Suprapubic skin (tissue), 4 donors: Measurements from ENCODE around the gene ITK.

ENCODE experiments used
- EP300 ChIP-seq: sonication (generic); formaldehyde crosslinking; IDR thresholded peaks from one replicate; pipeline ENCODE4 v1.6.1; 2017; ENCODE audit warnings: antibody characterized with exemption
- POLR2A ChIP-seq, 2 donors: fragments of 450-650 bp; IDR thresholded peaks; one replicate each; pipeline ENCODE4 v1.6.1; 2017; ENCODE audit warnings: antibody characterized with exemption in 2 of 2, mild to moderate bottlenecking in 2 of 2, moderate library complexity in 2 of 2
- POLR2AphosphoS5 ChIP-seq, 3 donors: sonication (generic); formaldehyde crosslinking; IDR thresholded peaks; one replicate each; pipeline ENCODE4 v1.6.1; 2017; ENCODE audit warnings: antibody characterized with exemption in 3 of 3
- TF ChIP-seq, protein P1 (sequence below), 2 donors: fragments of 200-600 bp in 1 of 2; fragments of 450-650 bp in 1 of 2; sonication (generic) in 1 of 2; IDR thresholded peaks; one replicate each; pipeline ENCODE4 v1.5.1; 2016 to 2019; ENCODE audit warnings: antibody characterized with exemption in 2 of 2, mild to moderate bottlenecking in 1 of 2, moderate library complexity in 1 of 2

DNA sequence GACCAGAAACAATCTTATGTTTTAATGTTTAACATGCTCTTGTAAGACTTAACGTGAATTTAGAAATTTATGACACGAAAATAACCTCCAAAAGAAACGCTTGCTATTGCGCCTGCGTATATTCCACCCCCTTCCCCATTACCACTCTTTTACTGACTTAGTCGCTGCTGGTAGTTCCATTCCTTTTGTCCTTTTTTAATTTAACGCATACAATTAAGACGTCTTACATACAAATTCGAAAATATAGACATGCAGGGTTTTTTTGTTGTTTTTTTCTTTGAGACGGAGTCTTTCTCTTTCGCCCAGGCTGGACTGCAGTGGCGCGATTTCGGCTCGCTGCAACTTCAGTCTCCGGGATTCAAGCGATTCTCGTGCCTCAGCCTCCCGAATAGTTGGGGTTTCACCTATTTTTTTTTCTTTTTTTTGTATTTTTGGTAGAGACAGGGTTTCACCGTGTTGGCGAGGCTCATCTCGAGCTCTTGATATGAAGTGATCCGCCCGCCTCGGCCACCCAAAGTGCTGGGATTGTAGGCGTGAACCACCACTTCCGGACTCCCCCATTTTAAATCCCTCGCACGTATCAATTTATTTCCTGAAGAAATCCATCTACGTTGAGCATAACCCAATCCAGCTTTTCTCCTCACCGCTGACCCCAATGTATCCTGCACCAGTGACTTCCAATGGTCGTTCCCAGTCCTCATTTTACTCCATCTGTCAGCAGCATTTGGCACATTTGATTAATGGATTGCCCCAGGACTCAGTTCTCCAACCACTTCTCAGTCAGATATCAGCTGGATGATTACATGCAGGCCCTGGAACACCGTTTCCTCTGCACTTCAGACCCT is 37.3 kb upstream of the ITK start:
- TF ChIP-seq POLR2AphosphoS5 (IDR thresholded peaks at IDR 0.05) (no peak), POLR2A (IDR thresholded peaks at IDR 0.05) (no peak), EP300 (no peak)
- TF ChIP-seq, protein P1, sequence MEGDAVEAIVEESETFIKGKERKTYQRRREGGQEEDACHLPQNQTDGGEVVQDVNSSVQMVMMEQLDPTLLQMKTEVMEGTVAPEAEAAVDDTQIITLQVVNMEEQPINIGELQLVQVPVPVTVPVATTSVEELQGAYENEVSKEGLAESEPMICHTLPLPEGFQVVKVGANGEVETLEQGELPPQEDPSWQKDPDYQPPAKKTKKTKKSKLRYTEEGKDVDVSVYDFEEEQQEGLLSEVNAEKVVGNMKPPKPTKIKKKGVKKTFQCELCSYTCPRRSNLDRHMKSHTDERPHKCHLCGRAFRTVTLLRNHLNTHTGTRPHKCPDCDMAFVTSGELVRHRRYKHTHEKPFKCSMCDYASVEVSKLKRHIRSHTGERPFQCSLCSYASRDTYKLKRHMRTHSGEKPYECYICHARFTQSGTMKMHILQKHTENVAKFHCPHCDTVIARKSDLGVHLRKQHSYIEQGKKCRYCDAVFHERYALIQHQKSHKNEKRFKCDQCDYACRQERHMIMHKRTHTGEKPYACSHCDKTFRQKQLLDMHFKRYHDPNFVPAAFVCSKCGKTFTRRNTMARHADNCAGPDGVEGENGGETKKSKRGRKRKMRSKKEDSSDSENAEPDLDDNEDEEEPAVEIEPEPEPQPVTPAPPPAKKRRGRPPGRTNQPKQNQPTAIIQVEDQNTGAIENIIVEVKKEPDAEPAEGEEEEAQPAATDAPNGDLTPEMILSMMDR (IDR thresholded peaks at IDR 0.05) = no peak
